K562 (cell line): ENCODE data around the gene TMC5. TPM values are rescaled to one million over a fixed set of nuclear protein-coding genes. Genes with fewer than 3 reads are reported as not detected.

Experiments
- ARID1B ChIP-seq: fragments of 450-650 bp; IDR thresholded peaks from 2 replicates; pipeline ENCODE4 v1.6.1; 2016; ENCODE audit warnings: antibody characterized with exemption, mild to moderate bottlenecking, inconsistent platforms
- BRD4 ChIP-seq: fragments of 200-600 bp; sonication (generic); IDR thresholded peaks from 2 replicates; pipeline ENCODE4 v1.6.1; 2017; ENCODE audit warnings: inconsistent platforms
- CSDE1 ChIP-seq, 2 experiments: fragments of 450-650 bp; IDR thresholded peaks; 2 replicates each; pipeline ENCODE4 v1.6.1; 2016; ENCODE audit warnings: mild to moderate bottlenecking in 1 of 2
- CXXC5 ChIP-seq: fragments of 250-450 bp; sonication (Bioruptor Pico); IDR thresholded peaks from 2 replicates; pipeline ENCODE4 v1.8.0; 2022; ENCODE audit warnings: inconsistent platforms, mild to moderate bottlenecking, moderate library complexity
- EP400 ChIP-seq: fragments of 450-650 bp; IDR thresholded peaks from 2 replicates; pipeline ENCODE4 v1.6.1; 2017; ENCODE audit warnings: antibody characterized with exemption, mild to moderate bottlenecking, moderate library complexity
- NFIC ChIP-seq: fragments of 450-650 bp; IDR thresholded peaks from 2 replicates; pipeline ENCODE4 v1.6.1; 2017; ENCODE audit warnings: mild to moderate bottlenecking, inconsistent platforms
- NR1H2 ChIP-seq: sonication (generic); formaldehyde crosslinking; IDR thresholded peaks from 2 replicates; pipeline ENCODE4 v1.4.0; 2020; ENCODE audit warnings: mild to moderate bottlenecking, missing genetic modification reagents
- PML ChIP-seq: IDR thresholded peaks from 2 replicates; pipeline ENCODE4 v1.6.1; 2012; ENCODE audit warnings: low read length, inconsistent platforms
- PRMT5 ChIP-seq: sonication (generic); formaldehyde crosslinking; IDR thresholded peaks from 2 replicates; pipeline ENCODE4 v1.5.0; 2020; ENCODE audit warnings: missing genetic modification reagents
- RBM25 ChIP-seq: fragments of 200-400 bp; formaldehyde crosslinking; IDR thresholded peaks from 2 replicates; pipeline ENCODE4 v1.6.1; 2018; ENCODE audit warnings: low read length, low read depth, moderate library complexity; ENCODE audit not compliant: severe bottlenecking
- SREBF1 ChIP-seq: fragments of 150-350 bp; IDR thresholded peaks from 2 replicates; pipeline ENCODE4 v1.6.1; 2014; ENCODE audit warnings: antibody characterized with exemption, low read depth, low read length, borderline replicate concordance
- THAP12 ChIP-seq: fragments of 250-450 bp; sonication (Bioruptor Pico); IDR thresholded peaks from 2 replicates; pipeline ENCODE4 v1.9.0; 2021; ENCODE audit warnings: mild to moderate bottlenecking, inconsistent platforms
- ZBTB7A ChIP-seq: IDR thresholded peaks from 2 replicates; pipeline ENCODE4 v1.6.1; 2011; ENCODE audit warnings: low read depth, mild to moderate bottlenecking, low read length, moderate library complexity, borderline replicate concordance; ENCODE audit not compliant: control insufficient read depth
- ZNF277 ChIP-seq: fragments of 250-450 bp; sonication (Bioruptor Pico); IDR thresholded peaks from 2 replicates; pipeline ENCODE4 v1.8.0; 2022; ENCODE audit warnings: inconsistent platforms, mild to moderate bottlenecking, moderate library complexity, borderline replicate concordance
- ZNF316 ChIP-seq: fragments of 450-650 bp; IDR thresholded peaks from 2 replicates; pipeline ENCODE4 v1.6.1; 2016
- ZNF586 ChIP-seq: fragments of 450-650 bp; formaldehyde crosslinking; conservative IDR thresholded peaks from 2 replicates; pipeline ENCODE4 v1.4.0; 2020; ENCODE audit warnings: mild to moderate bottlenecking, moderate library complexity
- ZNF699 ChIP-seq: fragments of 250-450 bp; sonication (Bioruptor Pico); IDR thresholded peaks from 2 replicates; pipeline ENCODE4 v1.8.0; 2021; ENCODE audit warnings: mild to moderate bottlenecking, moderate library complexity; ENCODE audit not compliant: insufficient replicate concordance
- polyA plus RNA-seq, 8 experiments: library from polyadenylated mRNA; depleted of rRNA in 4 of 8; stranded (reverse) in 5 of 8; unstranded in 3 of 8; fragments of >200 nt; fragmentation: Nextera tagmentation in 2 of 8; fragmentation: Illumina TruSeq in 1 of 8; extraction: Ambion mirVana in 2 of 8; extraction: Trizol in 1 of 8; gene quantifications; 2 replicates each; pipeline versions ENCODE4 v1.2.1 to v1.2.3, GENCODE V29; 2011 to 2014; ENCODE audit warnings: inconsistent platforms in 1 of 8, missing spikeins in 1 of 8
- total RNA-seq, 7 experiments: library from RNA; depleted of rRNA in 6 of 7; stranded (reverse); fragments of >200 nt in 6 of 7; fragmentation: Illumina TruSeq in 2 of 7; extraction: Trizol in 2 of 7; gene quantifications; 2 replicates each; pipeline versions ENCODE4 v1.2.1 to v1.2.3, GENCODE V29; 2011 to 2021; ENCODE audit warnings: low replicate concordance in 1 of 7
- TF ChIP-seq, protein P1 (sequence below): sonication (generic); formaldehyde crosslinking; IDR thresholded peaks from 2 replicates; pipeline ENCODE4 v1.8.0; 2022; ENCODE audit warnings: missing genetic modification reagents, mild to moderate bottlenecking, moderate library complexity, borderline replicate concordance
- TF ChIP-seq, protein P2 (sequence below): fragments of 450-650 bp; conservative IDR thresholded peaks from 2 replicates; pipeline ENCODE4 v1.6.1; 2016; ENCODE audit warnings: missing genetic modification characterization, low read depth, mild to moderate bottlenecking, control low read depth, missing compliant biosample characterization
- TF ChIP-seq, protein P3 (sequence below): IDR thresholded peaks from 3 replicates; pipeline ENCODE4 v1.6.1; 2011; ENCODE audit warnings: borderline replicate concordance, mild to moderate bottlenecking; ENCODE audit not compliant: insufficient read length, insufficient read depth

TMC5 gene
- total and polyA plus RNA-seq, 9 of the 15 experiments (the other 6 are each of a cell fraction or from before 2014, with no cell fraction given), result 0.83 to 2.6 (median 1.6) TPM

GRCh38 chr16:19521471-19522396 lies 104.1 kb downstream of the TMC5 start, which contains the start of gene GDE1 (continued):
- peak; percentile 49; the same call in 1 of the 2 replicates for TF ChIP-seq THAP12 (CRISPR knock-in tag)
- TF ChIP-seq NFIC, result no peak
- TF ChIP-seq, protein P1, sequence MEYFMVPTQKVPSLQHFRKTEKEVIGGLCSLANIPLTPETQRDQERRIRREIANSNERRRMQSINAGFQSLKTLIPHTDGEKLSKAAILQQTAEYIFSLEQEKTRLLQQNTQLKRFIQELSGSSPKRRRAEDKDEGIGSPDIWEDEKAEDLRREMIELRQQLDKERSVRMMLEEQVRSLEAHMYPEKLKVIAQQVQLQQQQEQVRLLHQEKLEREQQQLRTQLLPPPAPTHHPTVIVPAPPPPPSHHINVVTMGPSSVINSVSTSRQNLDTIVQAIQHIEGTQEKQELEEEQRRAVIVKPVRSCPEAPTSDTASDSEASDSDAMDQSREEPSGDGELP (CRISPR knock-in tag), result peak; percentile 51; the same call in 1 of the 2 replicates
- TF ChIP-seq, protein P2, sequence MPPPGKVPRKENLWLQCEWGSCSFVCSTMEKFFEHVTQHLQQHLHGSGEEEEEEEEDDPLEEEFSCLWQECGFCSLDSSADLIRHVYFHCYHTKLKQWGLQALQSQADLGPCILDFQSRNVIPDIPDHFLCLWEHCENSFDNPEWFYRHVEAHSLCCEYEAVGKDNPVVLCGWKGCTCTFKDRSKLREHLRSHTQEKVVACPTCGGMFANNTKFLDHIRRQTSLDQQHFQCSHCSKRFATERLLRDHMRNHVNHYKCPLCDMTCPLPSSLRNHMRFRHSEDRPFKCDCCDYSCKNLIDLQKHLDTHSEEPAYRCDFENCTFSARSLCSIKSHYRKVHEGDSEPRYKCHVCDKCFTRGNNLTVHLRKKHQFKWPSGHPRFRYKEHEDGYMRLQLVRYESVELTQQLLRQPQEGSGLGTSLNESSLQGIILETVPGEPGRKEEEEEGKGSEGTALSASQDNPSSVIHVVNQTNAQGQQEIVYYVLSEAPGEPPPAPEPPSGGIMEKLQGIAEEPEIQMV (tag), result no peak
- TF ChIP-seq ZNF277 (CRISPR knock-in tag), result no peak
- no peak for TF ChIP-seq EP400
- no peak for TF ChIP-seq ARID1B
- TF ChIP-seq ZNF699, result no peak
- TF ChIP-seq NR1H2 (CRISPR knock-in tag), result no peak
- TF ChIP-seq, protein P3, sequence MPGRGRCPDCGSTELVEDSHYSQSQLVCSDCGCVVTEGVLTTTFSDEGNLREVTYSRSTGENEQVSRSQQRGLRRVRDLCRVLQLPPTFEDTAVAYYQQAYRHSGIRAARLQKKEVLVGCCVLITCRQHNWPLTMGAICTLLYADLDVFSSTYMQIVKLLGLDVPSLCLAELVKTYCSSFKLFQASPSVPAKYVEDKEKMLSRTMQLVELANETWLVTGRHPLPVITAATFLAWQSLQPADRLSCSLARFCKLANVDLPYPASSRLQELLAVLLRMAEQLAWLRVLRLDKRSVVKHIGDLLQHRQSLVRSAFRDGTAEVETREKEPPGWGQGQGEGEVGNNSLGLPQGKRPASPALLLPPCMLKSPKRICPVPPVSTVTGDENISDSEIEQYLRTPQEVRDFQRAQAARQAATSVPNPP, result no peak
- no peak for TF ChIP-seq BRD4
- peak; percentile 65 for TF ChIP-seq CXXC5
- no peak for TF ChIP-seq SREBF1
- no peak for TF ChIP-seq ZNF586
- no peak for TF ChIP-seq CSDE1 (IDR thresholded peaks at IDR 0.05)
- TF ChIP-seq PML, result no peak
- TF ChIP-seq PRMT5, result no peak
- peak; percentile 65 for TF ChIP-seq RBM25
- TF ChIP-seq ZBTB7A, result peak; percentile 76; the same call in 1 of the 2 replicates
- TF ChIP-seq ZNF316, result no peak
